Neural cell (in vitro differentiated cells): ENCODE data around the gene BCL11B.
A peak's percentile ranks its signal among the peaks of the same experiment; 100 is the strongest.

Experiments
- EP300 ChIP-seq: fragments of 450-650 bp; conservative IDR thresholded peaks from 2 replicates; pipeline ENCODE4 v1.6.1; 2014; ENCODE audit warnings: antibody characterized with exemption, mild to moderate bottlenecking, moderate library complexity; ENCODE audit not compliant: poor library complexity, severe bottlenecking
- EZH2 ChIP-seq: fragments of 200-600, 300-800 bp; shearing (Covaris generic), sonication (generic); IDR thresholded peaks from 2 replicates; pipeline ENCODE4 v1.6.1; 2014; ENCODE audit warnings: antibody characterized with exemption, low read length, borderline replicate concordance, mild to moderate bottlenecking; ENCODE audit not compliant: insufficient read depth, poor library complexity, severe bottlenecking
- MXI1 ChIP-seq: fragments of 450-650 bp; conservative IDR thresholded peaks from 2 replicates; pipeline ENCODE4 v1.6.1; 2014; ENCODE audit warnings: antibody characterized with exemption, mild to moderate bottlenecking; ENCODE audit not compliant: poor library complexity, severe bottlenecking
- POLR2AphosphoS5 ChIP-seq: IDR thresholded peaks from 2 replicates; pipeline ENCODE4 v1.6.1; 2012
- RAD21 ChIP-seq: fragments of 450-650 bp; conservative IDR thresholded peaks from 2 replicates; pipeline ENCODE4 v1.6.1; 2014; ENCODE audit warnings: antibody characterized with exemption, mild to moderate bottlenecking, moderate library complexity
- SMC3 ChIP-seq: fragments of 450-650 bp; conservative IDR thresholded peaks from 2 replicates; pipeline ENCODE4 v1.6.1; 2014; ENCODE audit warnings: antibody characterized with exemption, mild to moderate bottlenecking, moderate library complexity; ENCODE audit not compliant: poor library complexity
- TAF1 ChIP-seq: IDR thresholded peaks from 2 replicates; pipeline ENCODE4 v1.6.1; 2012; ENCODE audit warnings: low read depth
- TF ChIP-seq, protein P1 (sequence below): fragments of 450-650 bp; IDR thresholded peaks from 2 replicates; pipeline ENCODE4 v1.5.1; 2014; ENCODE audit warnings: antibody characterized with exemption, mild to moderate bottlenecking, moderate library complexity; ENCODE audit not compliant: poor library complexity, severe bottlenecking
- TF ChIP-seq, protein P2 (sequence below): IDR thresholded peaks from 2 replicates; pipeline ENCODE4 v1.6.1; 2012; ENCODE audit warnings: borderline replicate concordance

DNA sequence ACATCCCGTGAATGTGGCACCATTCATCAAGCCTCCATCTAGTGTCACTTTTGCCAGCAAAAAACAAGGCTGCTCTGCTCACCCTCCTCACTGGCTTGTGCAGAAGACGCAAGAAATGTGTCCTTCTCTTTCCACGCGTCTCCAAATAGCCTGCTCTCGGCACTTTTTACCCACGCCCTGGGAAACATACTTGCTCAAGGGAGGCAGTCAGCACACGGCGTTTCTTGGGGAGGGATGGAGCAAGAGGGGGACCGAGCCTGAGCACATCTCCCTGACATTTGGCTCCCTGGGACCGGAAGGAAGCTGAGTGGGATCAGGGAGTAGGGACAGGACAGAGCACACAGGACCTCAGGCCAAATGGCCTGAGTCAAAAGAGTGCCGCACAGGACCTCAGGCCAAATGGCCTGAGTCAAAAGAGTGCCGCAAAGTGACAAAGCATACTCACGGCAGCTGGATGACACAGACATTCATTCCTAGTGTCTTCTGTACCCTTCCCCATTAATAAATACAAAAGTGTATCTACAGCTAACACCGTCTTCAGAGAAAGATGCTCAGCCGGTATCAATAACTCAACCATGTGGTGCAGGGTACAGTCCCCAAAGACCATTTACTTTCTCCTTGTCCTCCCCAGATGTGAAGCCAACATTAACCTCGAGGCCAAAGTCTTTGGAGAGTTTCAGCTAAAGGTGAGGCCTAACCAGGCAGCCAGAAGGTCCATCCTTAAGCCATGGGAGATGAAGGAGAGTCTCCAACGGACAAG lies 7.1 kb downstream of the BCL11B start:
- TF ChIP-seq EP300, result no peak
- TF ChIP-seq, protein P1, sequence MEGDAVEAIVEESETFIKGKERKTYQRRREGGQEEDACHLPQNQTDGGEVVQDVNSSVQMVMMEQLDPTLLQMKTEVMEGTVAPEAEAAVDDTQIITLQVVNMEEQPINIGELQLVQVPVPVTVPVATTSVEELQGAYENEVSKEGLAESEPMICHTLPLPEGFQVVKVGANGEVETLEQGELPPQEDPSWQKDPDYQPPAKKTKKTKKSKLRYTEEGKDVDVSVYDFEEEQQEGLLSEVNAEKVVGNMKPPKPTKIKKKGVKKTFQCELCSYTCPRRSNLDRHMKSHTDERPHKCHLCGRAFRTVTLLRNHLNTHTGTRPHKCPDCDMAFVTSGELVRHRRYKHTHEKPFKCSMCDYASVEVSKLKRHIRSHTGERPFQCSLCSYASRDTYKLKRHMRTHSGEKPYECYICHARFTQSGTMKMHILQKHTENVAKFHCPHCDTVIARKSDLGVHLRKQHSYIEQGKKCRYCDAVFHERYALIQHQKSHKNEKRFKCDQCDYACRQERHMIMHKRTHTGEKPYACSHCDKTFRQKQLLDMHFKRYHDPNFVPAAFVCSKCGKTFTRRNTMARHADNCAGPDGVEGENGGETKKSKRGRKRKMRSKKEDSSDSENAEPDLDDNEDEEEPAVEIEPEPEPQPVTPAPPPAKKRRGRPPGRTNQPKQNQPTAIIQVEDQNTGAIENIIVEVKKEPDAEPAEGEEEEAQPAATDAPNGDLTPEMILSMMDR, result no peak
- TF ChIP-seq, protein P2, sequence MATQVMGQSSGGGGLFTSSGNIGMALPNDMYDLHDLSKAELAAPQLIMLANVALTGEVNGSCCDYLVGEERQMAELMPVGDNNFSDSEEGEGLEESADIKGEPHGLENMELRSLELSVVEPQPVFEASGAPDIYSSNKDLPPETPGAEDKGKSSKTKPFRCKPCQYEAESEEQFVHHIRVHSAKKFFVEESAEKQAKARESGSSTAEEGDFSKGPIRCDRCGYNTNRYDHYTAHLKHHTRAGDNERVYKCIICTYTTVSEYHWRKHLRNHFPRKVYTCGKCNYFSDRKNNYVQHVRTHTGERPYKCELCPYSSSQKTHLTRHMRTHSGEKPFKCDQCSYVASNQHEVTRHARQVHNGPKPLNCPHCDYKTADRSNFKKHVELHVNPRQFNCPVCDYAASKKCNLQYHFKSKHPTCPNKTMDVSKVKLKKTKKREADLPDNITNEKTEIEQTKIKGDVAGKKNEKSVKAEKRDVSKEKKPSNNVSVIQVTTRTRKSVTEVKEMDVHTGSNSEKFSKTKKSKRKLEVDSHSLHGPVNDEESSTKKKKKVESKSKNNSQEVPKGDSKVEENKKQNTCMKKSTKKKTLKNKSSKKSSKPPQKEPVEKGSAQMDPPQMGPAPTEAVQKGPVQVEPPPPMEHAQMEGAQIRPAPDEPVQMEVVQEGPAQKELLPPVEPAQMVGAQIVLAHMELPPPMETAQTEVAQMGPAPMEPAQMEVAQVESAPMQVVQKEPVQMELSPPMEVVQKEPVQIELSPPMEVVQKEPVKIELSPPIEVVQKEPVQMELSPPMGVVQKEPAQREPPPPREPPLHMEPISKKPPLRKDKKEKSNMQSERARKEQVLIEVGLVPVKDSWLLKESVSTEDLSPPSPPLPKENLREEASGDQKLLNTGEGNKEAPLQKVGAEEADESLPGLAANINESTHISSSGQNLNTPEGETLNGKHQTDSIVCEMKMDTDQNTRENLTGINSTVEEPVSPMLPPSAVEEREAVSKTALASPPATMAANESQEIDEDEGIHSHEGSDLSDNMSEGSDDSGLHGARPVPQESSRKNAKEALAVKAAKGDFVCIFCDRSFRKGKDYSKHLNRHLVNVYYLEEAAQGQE, result peak; percentile 44
- TF ChIP-seq POLR2AphosphoS5, result no peak
- TF ChIP-seq TAF1, result peak; percentile 24
- TF ChIP-seq RAD21, result no peak
- no peak for TF ChIP-seq EZH2
- TF ChIP-seq SMC3, result no peak
- no peak for TF ChIP-seq MXI1
